ENCODE measurements around the gene RELN.

- TF ChIP-seq CTCF (IDR thresholded peaks at IDR 0.05), result no peak
- no peak for TF ChIP-seq POLR2A (IDR thresholded peaks at IDR 0.05)
These were observed 134.8 kb downstream of the RELN start for GRCh38 chr7:103854611-103855010.

Measured in testis (tissue), 2 donors.